ENCODE data around the gene PRKD3. TPM values are rescaled to one million over a fixed set of nuclear protein-coding genes. Genes with fewer than 3 reads are reported as not detected.

Gene PRKD3
- total and polyA plus RNA-seq, 2 donors (not counting 1 experiment from before 2014, with no cell fraction given) = 28.9 to 82.2 TPM

DNA sequence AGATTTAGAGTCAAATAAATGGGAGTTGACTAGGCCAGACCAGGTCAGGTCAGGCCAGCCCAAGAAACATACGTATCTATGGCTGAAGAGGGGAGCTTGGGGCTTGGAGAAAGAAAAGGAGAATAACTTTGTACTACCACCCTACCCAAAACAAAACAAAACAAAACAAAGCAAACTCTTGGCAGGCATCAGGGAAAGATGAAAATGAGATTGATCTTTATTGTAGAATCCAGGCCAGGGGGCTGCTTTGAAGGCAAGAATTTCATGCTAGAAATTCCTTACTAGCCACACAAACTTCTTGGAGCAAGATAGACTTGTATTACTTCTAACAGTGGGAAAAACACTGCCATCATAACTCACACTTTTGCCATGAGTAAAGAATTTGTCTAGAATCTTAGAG is 46.0 kb upstream of the PRKD3 start:
- Histone ChIP-seq H3K4me1 (ENCODE audit: control insufficient read depth in 2 of 2, insufficient read depth in 2 of 2, low read length in 2 of 2) (peaks cover 8 to 13% of the 10 kb centered on the region in 2 donors), H3K9ac (ENCODE audit: low read length) (no peak overlapping the region), H3K4me3 (ENCODE audit: control extremely low read depth in 1 of 5, extremely low read depth in 1 of 5, insufficient read depth in 1 of 5, low read depth in 2 of 5, low read length in 4 of 5) (no peak overlapping the region), H3K4me2 (replicated peaks; ENCODE audit: low read depth, low read length, poor library complexity, severe bottlenecking) (no peak overlapping the region), H3K27ac (ENCODE audit: low read length in 2 of 2) (no peak overlapping the region), H3K27me3 (replicated peaks in 1 of 4; ENCODE audit: control extremely low read depth in 1 of 4, control insufficient read depth in 3 of 4, insufficient read depth in 4 of 4, low read length in 3 of 4) (no peaks in the 10 kb centered on the region), H2AFZ (ENCODE audit: insufficient read depth, low read depth, low read length, poor library complexity, severe bottlenecking) (no peak overlapping the region), H3K36me3 (replicated peaks in 1 of 2; ENCODE audit: control extremely low read depth in 1 of 2, control insufficient read depth in 1 of 2, extremely low read depth in 1 of 2, insufficient read depth in 2 of 2, low read length in 1 of 2) (no peaks in the 10 kb centered on the region), H4K20me1 (ENCODE audit: control insufficient read depth, insufficient read depth, low read length, poor library complexity, severe bottlenecking) (no peaks in the 10 kb centered on the region), H3K79me2 (ENCODE audit: control insufficient read depth, insufficient read depth, low read length) (no peaks in the 10 kb centered on the region), H3K9me3 (ENCODE audit: control extremely low read depth in 1 of 3, control insufficient read depth in 2 of 3, insufficient read depth in 1 of 3, low read length in 2 of 3) (no peaks in the 10 kb centered on the region)
- POLR2A ChIA-PET = no interaction called here
- H3K27ac Mint-ChIP-seq = no peak overlapping the region
- H3K27me3 Mint-ChIP-seq = no peaks in the 10 kb centered on the region
- intact Hi-C loops (cut with micrococcal nuclease) = no loop called here
- CTCF ChIA-PET = interaction anchor here (1.0 kb wide), 1 partner anchor 14 kb away, joined by 5 read pairs; no protein-coding TSS in a partner anchor
- ATAC-seq (ENCODE audit: low read depth) (no peak), DNase-seq (no peak)
- no peak overlapping the region for H3K4me3 Mint-ChIP-seq
- no CpG with 5 or more reads among the region's 1 CpG for WGBS (ENCODE audit: insufficient coverage)
- H3K9me3 Mint-ChIP-seq (ENCODE audit: insufficient read depth) = no peaks in the 10 kb centered on the region
- TF ChIP-seq CTCF (IDR thresholded peaks at IDR 0.05) = no peak
- TF ChIP-seq EZH2 (IDR thresholded peaks at IDR 0.05; ENCODE audit: borderline replicate concordance, insufficient read depth, low read depth, low read length, poor library complexity, severe bottlenecking) = no peak
- peaks cover 14% of the 10 kb centered on the region for H3K4me1 Mint-ChIP-seq

- ATAC-seq (ENCODE audit: low read depth) (no peak), DNase-seq (no peak)
- peaks cover 10% of the 10 kb centered on the region for H3K4me1 Mint-ChIP-seq
- H3K4me3 ChIP-seq (ENCODE audit: control extremely low read depth in 1 of 5, extremely low read depth in 1 of 5, insufficient read depth in 1 of 5, low read depth in 2 of 5, low read length in 4 of 5) = no peak overlapping the region
- H3K9ac ChIP-seq (ENCODE audit: low read length) = no peak overlapping the region
- no peak overlapping the region for H3K4me3 Mint-ChIP-seq
- H3K27ac ChIP-seq (ENCODE audit: low read length in 2 of 2) = no peak overlapping the region
- H3K27ac Mint-ChIP-seq = no peak overlapping the region
- H2AFZ ChIP-seq (ENCODE audit: insufficient read depth, low read depth, low read length, poor library complexity, severe bottlenecking) = no peak overlapping the region
- H3K4me2 ChIP-seq (replicated peaks; ENCODE audit: low read depth, low read length, poor library complexity, severe bottlenecking) = no peak overlapping the region
- H3K27me3 Mint-ChIP-seq = no peaks in the 10 kb centered on the region
- H3K9me3 Mint-ChIP-seq (ENCODE audit: insufficient read depth) = no peaks in the 10 kb centered on the region
- peaks cover 5 to 10% of the 10 kb centered on the region in 2 donors for H3K4me1 ChIP-seq (ENCODE audit: control insufficient read depth in 2 of 2, insufficient read depth in 2 of 2, low read length in 2 of 2)
- no peaks in the 10 kb centered on the region for H4K20me1 ChIP-seq (ENCODE audit: control insufficient read depth, insufficient read depth, low read length, poor library complexity, severe bottlenecking)
- CTCF ChIA-PET = interaction anchor here (1.2 kb wide), 2 partner anchors 18 to 41 kb away, joined by 3 read pairs; no protein-coding TSS in a partner anchor
- no peaks in the 10 kb centered on the region for H3K9me3 ChIP-seq (ENCODE audit: control extremely low read depth in 1 of 3, control insufficient read depth in 2 of 3, insufficient read depth in 1 of 3, low read length in 2 of 3)
- H3K27me3 ChIP-seq (replicated peaks in 1 of 4; ENCODE audit: control extremely low read depth in 1 of 4, control insufficient read depth in 3 of 4, insufficient read depth in 4 of 4, low read length in 3 of 4) = no peaks in the 10 kb centered on the region
- POLR2A ChIA-PET = no interaction called here
- no peaks in the 10 kb centered on the region for H3K79me2 ChIP-seq (ENCODE audit: control insufficient read depth, insufficient read depth, low read length)
- TF ChIP-seq EZH2 (IDR thresholded peaks at IDR 0.05; ENCODE audit: borderline replicate concordance, insufficient read depth, low read depth, low read length, poor library complexity, severe bottlenecking) (no peak), CTCF (IDR thresholded peaks at IDR 0.05) (no peak)
- no peaks in the 10 kb centered on the region for H3K36me3 ChIP-seq (replicated peaks in 1 of 2; ENCODE audit: control extremely low read depth in 1 of 2, control insufficient read depth in 1 of 2, extremely low read depth in 1 of 2, insufficient read depth in 2 of 2, low read length in 1 of 2)
- WGBS (ENCODE audit: insufficient coverage) = 79% methylated on average over 2 of the region's 2 CpGs
- intact Hi-C loops (cut with micrococcal nuclease) = no loop called here
These were observed 43.4 kb upstream of the PRKD3 start for GRCh38 chr2:37367984-37368383.

All from B cell (primary cell).